ENCODE results near the gene MEGF8. TPM values are rescaled to one million over a fixed set of nuclear protein-coding genes. Genes with fewer than 3 reads are reported as not detected.

Gene MEGF8
- total and polyA plus RNA-seq, 7 donors = 3.3 to 21.1 (median 8.1) TPM

- Histone ChIP-seq H3K36me3 (ENCODE audit: insufficient read depth in 1 of 2, low read depth in 1 of 2) (peaks cover 0 to 28% of the 10 kb centered on the region in 2 donors), H3K4me1 (peaks cover 76% of the 10 kb centered on the region), H3K9me3 (no peaks in the 10 kb centered on the region), H3K27me3 (ENCODE audit: insufficient read depth in 3 of 3, low read length in 2 of 3) (no peaks in the 10 kb centered on the region), H3K27ac (peak overlapping the region; percentile 91), H3K4me3 (peak overlapping the region; percentile 77)
- DNase-seq = no peak
- WGBS, 3 donors = 39 to 40% (median 39%) methylated on average over 5 of the region's 5 CpGs
- no peak for ATAC-seq
- TF ChIP-seq CTCF (IDR thresholded peaks at IDR 0.05) = no peak
- intact Hi-C loops (cut with DNase I) = loop anchor here in 1 of 2 donors (2.0 kb wide), 1 partner anchor 32 kb away; no protein-coding TSS in a partner anchor
These were observed 46.8 kb upstream of the MEGF8 start for GRCh38 chr19:42278452-42279154.

- 10 to 11% (median 11%) methylated on average over 6 of the region's 6 CpGs for WGBS, 3 donors
- ATAC-seq (no peak), DNase-seq (no peak)
- Histone ChIP-seq H3K9me3 (no peaks in the 10 kb centered on the region), H3K27ac (peak overlapping the region; percentile 91), H3K4me1 (peaks cover 76% of the 10 kb centered on the region), H3K27me3 (ENCODE audit: insufficient read depth in 3 of 3, low read length in 2 of 3) (no peaks in the 10 kb centered on the region), H3K36me3 (ENCODE audit: insufficient read depth in 1 of 2, low read depth in 1 of 2) (peaks cover 0 to 20% of the 10 kb centered on the region in 2 donors), H3K4me3 (peak overlapping the region; percentile 77)
- no peak for TF ChIP-seq CTCF (IDR thresholded peaks at IDR 0.05)
- intact Hi-C loops (cut with DNase I) = loop anchor here in 1 of 2 donors (2.0 kb wide), 1 partner anchor 33 kb away; no protein-coding TSS in a partner anchor
These were observed 46.1 kb upstream of the MEGF8 start for GRCh38 chr19:42279155-42279901.

- 0% methylated on average over 54 to 88 of the region's 89 CpGs for WGBS, 3 donors
- TF ChIP-seq CTCF (IDR thresholded peaks at IDR 0.05) = peak; percentile 92
- peak overlapping the region; percentile 91 for H3K27ac ChIP-seq
- no peaks in the 10 kb centered on the region for H3K9me3 ChIP-seq
- peak overlapping the region; percentile 77 for H3K4me3 ChIP-seq
- peaks cover 71% of the 10 kb centered on the region for H3K4me1 ChIP-seq
- ATAC-seq (peak; percentile 58 to 75 (median 64)), DNase-seq (peak; percentile 93)
- H3K27me3 ChIP-seq (ENCODE audit: insufficient read depth in 3 of 3, low read length in 2 of 3) = no peaks in the 10 kb centered on the region
- intact Hi-C loops (cut with DNase I) = loop anchor here in 1 of 2 donors (2.0 kb wide), 1 partner anchor 33 kb away; no protein-coding TSS in a partner anchor
- H3K36me3 ChIP-seq (ENCODE audit: insufficient read depth in 1 of 2, low read depth in 1 of 2) = peaks cover 0 to 12% of the 10 kb centered on the region in 2 donors
These were observed 45.3 kb upstream of the MEGF8 start for GRCh38 chr19:42279902-42280814.

GRCh38 chr19:42280815-42281145 lies 44.7 kb upstream of the MEGF8 start:
- peak overlapping the region; percentile 91 for H3K27ac ChIP-seq
- 0 to 2% (median 1%) methylated on average over 9 to 20 of the region's 20 CpGs for WGBS, 3 donors
- H3K27me3 ChIP-seq (ENCODE audit: insufficient read depth in 3 of 3, low read length in 2 of 3) = no peaks in the 10 kb centered on the region
- intact Hi-C loops (cut with DNase I) = no loop called here
- peak; percentile 73 to 78 for DNase-seq
- H3K36me3 ChIP-seq (ENCODE audit: insufficient read depth in 1 of 2, low read depth in 1 of 2) = peaks cover 0 to 7% of the 10 kb centered on the region in 2 donors
- no peak for TF ChIP-seq CTCF (IDR thresholded peaks at IDR 0.05)
- ATAC-seq = peak; percentile 38 to 59 (median 47)
- H3K9me3 ChIP-seq = no peaks in the 10 kb centered on the region
- peak overlapping the region; percentile 77 for H3K4me3 ChIP-seq
- H3K4me1 ChIP-seq = peaks cover 71% of the 10 kb centered on the region

All from psoas muscle (tissue), 8 donors.